ENCODE measurements around the gene TXNDC16. TPM values are rescaled to one million over a fixed set of nuclear protein-coding genes. Genes with fewer than 3 reads are reported as not detected.

TXNDC16 gene
- total RNA-seq, 2 donors from 2014 or later, result 14.0 to 37.1 TPM

- H3K27ac ChIP-seq, result no peak overlapping the region
- H3K27me3 ChIP-seq (replicated peaks; ENCODE audit: insufficient read depth), result no peaks in the 10 kb centered on the region
- WGBS, result 95% methylated on average over 1 of the region's 1 CpG
- no peak overlapping the region for H3K4me3 ChIP-seq
- no peaks in the 10 kb centered on the region for H3K9me3 ChIP-seq
- H3K36me3 ChIP-seq, result no peaks in the 10 kb centered on the region
- intact Hi-C loops (cut with DNase I), result no loop called here
- no peaks in the 10 kb centered on the region for H3K4me1 ChIP-seq (replicated peaks)
- TF ChIP-seq CTCF (IDR thresholded peaks at IDR 0.05) (no peak), POLR2AphosphoS5 (IDR thresholded peaks at IDR 0.05) (no peak), POLR2A (IDR thresholded peaks at IDR 0.05) (no peak)
- no peak for DNase-seq (ENCODE audit: low spot score)
Measured at GRCh38 chr14:52442602-52443001, 109.7 kb downstream of the TXNDC16 start.

- DNase-seq (ENCODE audit: low spot score), result no peak
- TF ChIP-seq CTCF (IDR thresholded peaks at IDR 0.05), result no peak
- no peak for TF ChIP-seq POLR2A (IDR thresholded peaks at IDR 0.05)
- TF ChIP-seq POLR2AphosphoS5 (IDR thresholded peaks at IDR 0.05), result no peak
- intact Hi-C loops (cut with DNase I), result no loop called here
Measured at GRCh38 chr14:52442166-52442565, 110.1 kb downstream of the TXNDC16 start.

GRCh38 chr14:52439476-52439875 is 112.8 kb downstream of the TXNDC16 start:
- H3K4me1 ChIP-seq (replicated peaks), result no peaks in the 10 kb centered on the region
- H3K36me3 ChIP-seq, result no peaks in the 10 kb centered on the region
- intact Hi-C loops (cut with DNase I), result no loop called here
- H3K4me3 ChIP-seq, result no peak overlapping the region
- H3K27me3 ChIP-seq (replicated peaks; ENCODE audit: insufficient read depth), result no peaks in the 10 kb centered on the region
- H3K27ac ChIP-seq, result no peak overlapping the region
- H3K9me3 ChIP-seq, result no peaks in the 10 kb centered on the region
- 94% methylated on average over 4 of the region's 4 CpGs for WGBS
- TF ChIP-seq POLR2AphosphoS5 (IDR thresholded peaks at IDR 0.05), result no peak
- TF ChIP-seq POLR2A (IDR thresholded peaks at IDR 0.05), result no peak
- TF ChIP-seq CTCF (IDR thresholded peaks at IDR 0.05), result no peak
- DNase-seq (ENCODE audit: low spot score), result no peak

More at GRCh38 chr14:52442166-52442565, 110.1 kb downstream of the TXNDC16 start:
- Histone ChIP-seq H3K9me3 (no peaks in the 10 kb centered on the region), H3K27me3 (replicated peaks; ENCODE audit: insufficient read depth) (no peaks in the 10 kb centered on the region), H3K36me3 (no peaks in the 10 kb centered on the region), H3K27ac (no peak overlapping the region), H3K4me3 (no peak overlapping the region), H3K4me1 (replicated peaks) (no peaks in the 10 kb centered on the region)
- WGBS, result 98% methylated on average over 4 of the region's 4 CpGs

GRCh38 chr14:52434955-52435354 is 117.3 kb downstream of the TXNDC16 start:
- no peak for DNase-seq (ENCODE audit: low spot score)
- TF ChIP-seq POLR2AphosphoS5 (IDR thresholded peaks at IDR 0.05), result no peak
- TF ChIP-seq CTCF (IDR thresholded peaks at IDR 0.05), result no peak
- TF ChIP-seq POLR2A (IDR thresholded peaks at IDR 0.05), result no peak
- 62% methylated on average over 1 of the region's 1 CpG for WGBS
- no peaks in the 10 kb centered on the region for H3K4me1 ChIP-seq (replicated peaks)
- no peak overlapping the region for H3K27ac ChIP-seq
- no peaks in the 10 kb centered on the region for H3K9me3 ChIP-seq
- no peak overlapping the region for H3K4me3 ChIP-seq
- intact Hi-C loops (cut with DNase I), result no loop called here
- no peaks in the 10 kb centered on the region for H3K27me3 ChIP-seq (replicated peaks; ENCODE audit: insufficient read depth)
- no peaks in the 10 kb centered on the region for H3K36me3 ChIP-seq

- DNase-seq (ENCODE audit: low spot score), result no peak
- no peak for TF ChIP-seq CTCF (IDR thresholded peaks at IDR 0.05)
- no peak for TF ChIP-seq POLR2A (IDR thresholded peaks at IDR 0.05)
- no peak for TF ChIP-seq POLR2AphosphoS5 (IDR thresholded peaks at IDR 0.05)
- intact Hi-C loops (cut with DNase I), result no loop called here
- no peaks in the 10 kb centered on the region for H3K9me3 ChIP-seq
- 93% methylated on average over 2 of the region's 2 CpGs for WGBS
- H3K4me1 ChIP-seq (replicated peaks), result no peaks in the 10 kb centered on the region
- no peak overlapping the region for H3K4me3 ChIP-seq
- no peak overlapping the region for H3K27ac ChIP-seq
- no peaks in the 10 kb centered on the region for H3K27me3 ChIP-seq (replicated peaks; ENCODE audit: insufficient read depth)
- no peaks in the 10 kb centered on the region for H3K36me3 ChIP-seq
Measured at GRCh38 chr14:52430474-52430873, 121.8 kb downstream of the TXNDC16 start.

Measured in prostate gland (tissue), 2 donors.